ENCODE measurements around the gene OR2F2. TPM values are rescaled to one million over a fixed set of nuclear protein-coding genes. Genes with fewer than 3 reads are reported as not detected.

The OR2F2 gene
- polyA plus RNA-seq, 3 donors = not detected

- WGBS (ENCODE audit: insufficient coverage) = 86% methylated on average over 6 of the region's 7 CpGs
- TF ChIP-seq CTCF (IDR thresholded peaks at IDR 0.05) = no peak
Measured at GRCh38 chr7:143914938-143915652, 19.9 kb upstream of the OR2F2 start.

GRCh38 chr7:143924851-143925250 lies 10.2 kb upstream of the OR2F2 start:
- H3K36me3 Mint-ChIP-seq = no peaks in the 10 kb centered on the region
- no peaks in the 10 kb centered on the region for H3K79me2 ChIP-seq (ENCODE audit: insufficient read depth, low read length)
- WGBS (ENCODE audit: insufficient coverage) = 83% methylated on average over 1 of the region's 1 CpG
- no peak overlapping the region for H2AFZ ChIP-seq (ENCODE audit: insufficient read depth, low read depth, low read length, poor library complexity, severe bottlenecking)
- intact Hi-C loops (cut with micrococcal nuclease) = no loop called here
- H3K27ac Mint-ChIP-seq = no peak overlapping the region
- H3K27me3 Mint-ChIP-seq (ENCODE audit: low read depth in 3 of 3) = peaks cover 2% of the 10 kb centered on the region in 3 donors
- H3K9ac ChIP-seq (ENCODE audit: insufficient read depth, low read length, poor library complexity, severe bottlenecking) = no peak overlapping the region
- H3K4me2 ChIP-seq (replicated peaks; ENCODE audit: extremely low read depth, low read length, poor library complexity, severe bottlenecking) = no peak overlapping the region
- H3K4me3 ChIP-seq (replicated peaks in 1 of 3; ENCODE audit: low read depth in 2 of 3, low read length in 3 of 3) = no peak overlapping the region
- H3K36me3 ChIP-seq (replicated peaks in 1 of 2; ENCODE audit: control insufficient read depth in 1 of 2, insufficient read depth in 2 of 2, low read length in 2 of 2) = no peaks in the 10 kb centered on the region
- no peaks in the 10 kb centered on the region for H3K9me3 ChIP-seq (replicated peaks in 1 of 2; ENCODE audit: control insufficient read depth in 1 of 2, insufficient read depth in 1 of 2, low read length in 2 of 2)
- H4K20me1 ChIP-seq (ENCODE audit: insufficient read depth, low read length) = no peaks in the 10 kb centered on the region
- no peaks in the 10 kb centered on the region for H3K4me1 Mint-ChIP-seq
- no peak for DNase-seq
- H3K9me3 Mint-ChIP-seq = peaks cover 0 to 2% (median 0%) of the 10 kb centered on the region in 7 donors
- no peak overlapping the region for H3K4me3 Mint-ChIP-seq
- no peak overlapping the region for H3K27ac ChIP-seq (ENCODE audit: low read depth in 1 of 2, low read length in 2 of 2)
- TF ChIP-seq CTCF (IDR thresholded peaks at IDR 0.05) = no peak
- no peaks in the 10 kb centered on the region for H3K4me1 ChIP-seq (ENCODE audit: control insufficient read depth in 1 of 2, insufficient read depth in 2 of 2, low read length in 2 of 2)
- no peaks in the 10 kb centered on the region for H3K27me3 ChIP-seq (ENCODE audit: control insufficient read depth in 2 of 2, insufficient read depth in 2 of 2, low read length in 2 of 2)

More at GRCh38 chr7:143914938-143915652, 19.9 kb upstream of the OR2F2 start:
- Histone ChIP-seq H2AFZ (ENCODE audit: insufficient read depth, low read depth, low read length, poor library complexity, severe bottlenecking) (no peak overlapping the region), H3K4me2 (replicated peaks; ENCODE audit: extremely low read depth, low read length, poor library complexity, severe bottlenecking) (no peak overlapping the region), H3K9me3 (replicated peaks in 1 of 2; ENCODE audit: control insufficient read depth in 1 of 2, insufficient read depth in 1 of 2, low read length in 2 of 2) (no peaks in the 10 kb centered on the region), H3K79me2 (ENCODE audit: insufficient read depth, low read length) (no peaks in the 10 kb centered on the region), H3K27me3 (ENCODE audit: control insufficient read depth in 2 of 2, insufficient read depth in 2 of 2, low read length in 2 of 2) (no peaks in the 10 kb centered on the region), H4K20me1 (ENCODE audit: insufficient read depth, low read length) (no peaks in the 10 kb centered on the region), H3K9ac (ENCODE audit: insufficient read depth, low read length, poor library complexity, severe bottlenecking) (no peak overlapping the region), H3K36me3 (replicated peaks in 1 of 2; ENCODE audit: control insufficient read depth in 1 of 2, insufficient read depth in 2 of 2, low read length in 2 of 2) (no peaks in the 10 kb centered on the region), H3K4me3 (replicated peaks in 1 of 3; ENCODE audit: low read depth in 2 of 3, low read length in 3 of 3) (no peak overlapping the region), H3K27ac (ENCODE audit: low read depth in 1 of 2, low read length in 2 of 2) (no peak overlapping the region), H3K4me1 (ENCODE audit: control insufficient read depth in 1 of 2, insufficient read depth in 2 of 2, low read length in 2 of 2) (no peaks in the 10 kb centered on the region)
- no peaks in the 10 kb centered on the region for H3K36me3 Mint-ChIP-seq
- H3K4me1 Mint-ChIP-seq = no peaks in the 10 kb centered on the region
- intact Hi-C loops (cut with micrococcal nuclease) = no loop called here
- no peak overlapping the region for H3K4me3 Mint-ChIP-seq
- peaks cover 0 to 2% (median 1%) of the 10 kb centered on the region in 3 donors for H3K27me3 Mint-ChIP-seq (ENCODE audit: low read depth in 3 of 3)
- DNase-seq = no peak
- peaks cover 0 to 4% (median 0%) of the 10 kb centered on the region in 7 donors for H3K9me3 Mint-ChIP-seq
- no peak overlapping the region for H3K27ac Mint-ChIP-seq

All from CD14-positive monocyte (primary cell).